B cell (primary cell): ENCODE results near the gene RTN4IP1. TPM values are rescaled to one million over a fixed set of nuclear protein-coding genes. Genes with fewer than 3 reads are reported as not detected.

Experiments used
- ATAC-seq: fragments of 200-7000 bp; cut with Tn5 transposase; one replicate; pipeline ENCODE4 v1.10.0; 2021; ENCODE audit warnings: low read depth, mild to moderate bottlenecking, moderate number of reproducible peaks, moderate library complexity
- CTCF ChIA-PET: fragments of 350-600 bp; sonication (Branson Sonifier 250); formaldehyde crosslinking; loops from one replicate; lab custom pipeline; 2021; ENCODE audit warnings: antibody characterized with exemption, inconsistent platforms; lab: Charles Lee
- POLR2A ChIA-PET: fragments of 350-600 bp; sonication (Branson Sonifier 250); formaldehyde crosslinking; loops from one replicate; lab custom pipeline; 2021; ENCODE audit warnings: antibody characterized with exemption; lab: Charles Lee
- DNase-seq: peaks from one replicate; pipeline ENCODE4 v3.0.0; 2013
- H2AFZ ChIP-seq: 2 replicates; pipeline ENCODE4 v1.6.1; 2012; ENCODE audit warnings: mild to moderate bottlenecking, low read depth, low read length; ENCODE audit not compliant: insufficient read depth, poor library complexity, severe bottlenecking
- H3K27ac ChIP-seq, 2 donors: 1 replicate in 1 of 2; 2 replicates in 1 of 2; pipeline ENCODE4 v1.5.1; 2012 to 2013; ENCODE audit warnings: low read length in 2 of 2, mild to moderate bottlenecking in 2 of 2, moderate library complexity in 1 of 2
- H3K27me3 ChIP-seq, 4 experiments: fragments of 200-600 bp in 1 of 4; sonication (generic) in 1 of 4; replicated peaks in 1 of 4; 1 replicate in 2 of 4; 2 replicates in 2 of 4; pipeline versions ENCODE4 v1.6.1 to v1.7.0; 2013 to 2016; ENCODE audit warnings: low read length in 3 of 4, mild to moderate bottlenecking in 2 of 4, mixed read lengths in 1 of 4, moderate library complexity in 1 of 4; ENCODE audit not compliant: insufficient read depth in 4 of 4, control insufficient read depth in 3 of 4; ENCODE audit errors: control extremely low read depth in 1 of 4
- H3K36me3 ChIP-seq, 2 experiments: replicated peaks in 1 of 2; 1 replicate in 1 of 2; 2 replicates in 1 of 2; pipeline versions ENCODE4 v1.6.1 to v1.7.1; 2013; ENCODE audit warnings: low read length in 1 of 2; ENCODE audit not compliant: insufficient read depth in 2 of 2, control insufficient read depth in 1 of 2; ENCODE audit errors: control extremely low read depth in 1 of 2, extremely low read depth in 1 of 2
- H3K4me1 ChIP-seq, 2 donors: fragments of 200-600 bp in 1 of 2; sonication (generic) in 1 of 2; 1 replicate in 1 of 2; 2 replicates in 1 of 2; pipeline versions ENCODE4 v1.5.1 to v1.6.1; 2013 to 2017; ENCODE audit warnings: low read length in 2 of 2; ENCODE audit not compliant: control insufficient read depth in 2 of 2, insufficient read depth in 2 of 2
- H3K4me2 ChIP-seq: replicated peaks from 2 replicates; pipeline ENCODE3; 2012; ENCODE audit warnings: mild to moderate bottlenecking, low read depth, low read length; ENCODE audit not compliant: poor library complexity, severe bottlenecking
- H3K4me3 ChIP-seq, 5 experiments: fragments of 200-600 bp in 1 of 5; sonication (generic) in 1 of 5; 1 replicate in 3 of 5; 2 replicates in 2 of 5; pipeline versions ENCODE4 v1.5.1 to v1.7.0; 2011 to 2016; ENCODE audit warnings: low read length in 4 of 5, mild to moderate bottlenecking in 4 of 5, low read depth in 2 of 5, control low read depth in 1 of 5, moderate library complexity in 1 of 5; ENCODE audit not compliant: insufficient read depth in 1 of 5; ENCODE audit errors: control extremely low read depth in 1 of 5, extremely low read depth in 1 of 5
- H3K79me2 ChIP-seq: fragments of 200-600 bp; sonication (generic); one replicate; pipeline ENCODE4 v1.6.0; 2016; ENCODE audit warnings: low read length; ENCODE audit not compliant: control insufficient read depth, insufficient read depth
- H3K9ac ChIP-seq: fragments of 200-600 bp; sonication (generic); 2 replicates; pipeline ENCODE4 v1.6.1; 2017; ENCODE audit warnings: mild to moderate bottlenecking, low read length, moderate library complexity
- H3K9me3 ChIP-seq, 3 donors: one replicate each; pipeline versions ENCODE4 v1.6.1 to v1.7.1; 2013; ENCODE audit warnings: low read length in 2 of 3; ENCODE audit not compliant: control insufficient read depth in 2 of 3, insufficient read depth in 1 of 3; ENCODE audit errors: control extremely low read depth in 1 of 3
- H4K20me1 ChIP-seq: 2 replicates; pipeline ENCODE4 v1.6.0; 2012; ENCODE audit warnings: mild to moderate bottlenecking, low read length; ENCODE audit not compliant: insufficient read depth, control insufficient read depth, poor library complexity, severe bottlenecking
- H3K27ac Mint-ChIP-seq: one replicate; pipeline ENCODE4 v1.8.0; 2021; ENCODE audit warnings: mixed read lengths
- H3K27me3 Mint-ChIP-seq: one replicate; pipeline ENCODE4 v1.8.0; 2021; ENCODE audit warnings: mixed read lengths
- H3K4me1 Mint-ChIP-seq: one replicate; pipeline ENCODE4 v1.8.0; 2021; ENCODE audit warnings: mixed read lengths
- H3K4me3 Mint-ChIP-seq: one replicate; pipeline ENCODE4 v1.8.0; 2021; ENCODE audit warnings: mixed read lengths
- H3K9me3 Mint-ChIP-seq: one replicate; pipeline ENCODE4 v1.8.0; 2022; ENCODE audit warnings: mixed read lengths; ENCODE audit not compliant: insufficient read depth
- CTCF ChIP-seq: fragments of 200-600 bp; IDR thresholded peaks from one replicate; pipeline ENCODE4 v1.8.0; 2022; ENCODE audit warnings: antibody characterized with exemption, mild to moderate bottlenecking
- EZH2 ChIP-seq: IDR thresholded peaks from 2 replicates; pipeline ENCODE4 v1.6.1; 2012; ENCODE audit warnings: borderline replicate concordance, low read depth, mild to moderate bottlenecking, moderate library complexity, low read length; ENCODE audit not compliant: insufficient read depth, poor library complexity, severe bottlenecking
- WGBS: methylation state at CpG from one replicate; pipeline ENCODE4 v1.1.5; 2013; ENCODE audit warnings: missing lambda C conversion rate; ENCODE audit not compliant: insufficient coverage; 5-methylcytosine and 5-hydroxymethylcytosine counted together
- intact Hi-C: fragments of 100-400 bp; cut with micrococcal nuclease; formaldehyde crosslinking; loops from one replicate; pipeline ENCODE4 v1.10.0; 2022
- polyA plus RNA-seq: library from polyadenylated mRNA; depleted of rRNA; stranded (reverse); fragments of >200 nt; gene quantifications from 2 replicates; pipeline ENCODE4 v1.2.3, GENCODE V29; 2012
- total RNA-seq, 2 donors: library from RNA; stranded (reverse); fragments of 120-200 nt in 1 of 2; gene quantifications; 1 replicate in 1 of 2; 2 replicates in 1 of 2; pipeline versions ENCODE4 v1.2.3 to v1.2.4, GENCODE V29; 2013 to 2022

RTN4IP1 gene
- total and polyA plus RNA-seq, 2 donors (not counting 1 experiment from before 2014, with no cell fraction given) = 9.4 to 12.1 TPM

GRCh38 chr6:106637051-106637716 lies 7.9 kb upstream of the RTN4IP1 start:
- H3K4me1 Mint-ChIP-seq = peaks cover 68% of the 10 kb centered on the region
- CTCF ChIA-PET = interaction anchor here (0.8 to 3.6 kb wide), 15 partner anchors 8 to 342 kb away, joined by 3 to 22 read pairs (median 4); partner anchors contain the start of genes CD24, QRSL1 and RTN4IP1

More at GRCh38 chr6:106637051-106637716, 7.9 kb upstream of the RTN4IP1 start:
- H3K27ac Mint-ChIP-seq = peak overlapping the region; percentile 95
- Histone ChIP-seq H3K4me2 (peak overlapping the region; percentile 66), H3K4me1 (peaks cover 68 to 70% of the 10 kb centered on the region in 2 donors), H3K27me3 (no peaks in the 10 kb centered on the region), H3K36me3 (peaks cover 2 to 14% of the 10 kb centered on the region in 2 experiments), H3K9me3 (peaks cover 0 to 4% (median 0%) of the 10 kb centered on the region in 3 donors), H3K9ac (peak overlapping the region; percentile 52), H3K4me3 (peak overlapping the region; percentile 25 to 59 (median 35)), H3K27ac (peak overlapping the region; percentile 81 to 86), H3K79me2 (peaks cover 86% of the 10 kb centered on the region), H4K20me1 (no peaks in the 10 kb centered on the region), H2AFZ (peak overlapping the region; percentile 66)
- no peaks in the 10 kb centered on the region for H3K27me3 Mint-ChIP-seq
- intact Hi-C loops = loop anchor here (1.0 to 2.0 kb wide), 2 partner anchors 8 to 66 kb away; partner anchors contain the start of genes QRSL1 and RTN4IP1
- TF ChIP-seq EZH2 = no peak
- no peak for TF ChIP-seq CTCF
- no peak for DNase-seq
- H3K9me3 Mint-ChIP-seq = no peaks in the 10 kb centered on the region
- ATAC-seq = peak; percentile 42
- POLR2A ChIA-PET = interaction anchor here (0.9 to 1.3 kb wide), 7 partner anchors 8 to 335 kb away, joined by 3 to 6 read pairs (median 3); partner anchors contain the start of genes QRSL1 and RTN4IP1
- H3K4me3 Mint-ChIP-seq = peak overlapping the region; percentile 74
- 16% methylated on average over 5 of the region's 7 CpGs for WGBS
